ENCODE measurements around the gene OR10K1. TPM values are rescaled to one million over a fixed set of nuclear protein-coding genes. Genes with fewer than 3 reads are reported as not detected.

Gene OR10K1
- total RNA-seq, 3 donors from 2014 or later: not detected

DNA sequence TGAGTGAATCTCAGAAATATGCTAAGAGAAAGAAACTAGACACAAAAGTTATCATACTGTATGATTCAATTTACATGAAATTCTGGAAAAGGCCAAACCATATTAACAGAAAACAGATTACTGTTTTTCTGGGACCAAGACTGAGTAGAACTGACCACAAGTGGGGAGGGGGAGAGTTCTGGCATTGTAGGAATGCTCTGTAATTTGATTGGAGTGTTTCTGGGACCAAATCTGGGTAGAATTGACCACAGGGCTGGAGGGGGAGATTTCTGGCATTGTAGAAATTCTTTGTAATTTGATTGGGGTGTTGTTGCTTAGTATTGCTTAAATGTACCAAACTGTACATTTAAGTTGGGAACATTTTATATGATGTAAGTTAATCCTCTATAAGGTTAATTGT lies 3.4 kb upstream of the OR10K1 start:
- DNase-seq (no peak), ATAC-seq (no peak)
- intact Hi-C loops (cut with DNase I, micrococcal nuclease): no loop called here
- Histone ChIP-seq H3K4me3 (no peak overlapping the region), H3K9me3 (no peaks in the 10 kb centered on the region), H3K4me1 (ENCODE audit: low read depth) (no peaks in the 10 kb centered on the region), H3K36me3 (ENCODE audit: low read depth) (no peaks in the 10 kb centered on the region)
- TF ChIP-seq, protein P1, sequence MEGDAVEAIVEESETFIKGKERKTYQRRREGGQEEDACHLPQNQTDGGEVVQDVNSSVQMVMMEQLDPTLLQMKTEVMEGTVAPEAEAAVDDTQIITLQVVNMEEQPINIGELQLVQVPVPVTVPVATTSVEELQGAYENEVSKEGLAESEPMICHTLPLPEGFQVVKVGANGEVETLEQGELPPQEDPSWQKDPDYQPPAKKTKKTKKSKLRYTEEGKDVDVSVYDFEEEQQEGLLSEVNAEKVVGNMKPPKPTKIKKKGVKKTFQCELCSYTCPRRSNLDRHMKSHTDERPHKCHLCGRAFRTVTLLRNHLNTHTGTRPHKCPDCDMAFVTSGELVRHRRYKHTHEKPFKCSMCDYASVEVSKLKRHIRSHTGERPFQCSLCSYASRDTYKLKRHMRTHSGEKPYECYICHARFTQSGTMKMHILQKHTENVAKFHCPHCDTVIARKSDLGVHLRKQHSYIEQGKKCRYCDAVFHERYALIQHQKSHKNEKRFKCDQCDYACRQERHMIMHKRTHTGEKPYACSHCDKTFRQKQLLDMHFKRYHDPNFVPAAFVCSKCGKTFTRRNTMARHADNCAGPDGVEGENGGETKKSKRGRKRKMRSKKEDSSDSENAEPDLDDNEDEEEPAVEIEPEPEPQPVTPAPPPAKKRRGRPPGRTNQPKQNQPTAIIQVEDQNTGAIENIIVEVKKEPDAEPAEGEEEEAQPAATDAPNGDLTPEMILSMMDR (IDR thresholded peaks at IDR 0.05): no peak

DNA sequence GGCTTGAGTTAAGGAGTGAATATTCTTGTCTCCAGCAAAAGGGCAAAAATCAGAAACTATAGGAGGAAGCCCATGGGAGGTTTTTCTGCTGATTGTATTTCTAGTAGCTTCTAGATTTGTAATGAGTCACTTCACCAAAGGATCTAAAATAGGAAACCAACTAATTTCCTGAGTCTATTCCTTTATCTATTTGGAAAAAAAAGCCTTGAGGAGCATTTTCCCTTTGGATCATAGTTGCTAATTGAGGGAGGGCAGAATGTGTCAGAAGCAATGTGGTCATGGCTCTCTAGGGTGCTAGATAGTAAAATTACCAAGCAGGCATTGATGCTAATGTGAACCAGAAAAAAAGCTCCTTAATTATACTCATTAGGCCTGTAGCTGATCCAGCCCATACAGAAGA lies 10.3 kb downstream of the OR10K1 start, which contains the start of gene OR10R2:
Gene OR10R2 (plus strand): TSS at position 301 of the 400 bp plus-strand sequence. CDS start 106 bp downstream, outside the sequence.
- intact Hi-C loops (cut with DNase I, micrococcal nuclease): no loop called here
- H3K36me3 ChIP-seq (ENCODE audit: low read depth): no peaks in the 10 kb centered on the region
- H3K9me3 ChIP-seq: no peaks in the 10 kb centered on the region
- H3K4me3 ChIP-seq: no peak within 1 kb of the TSS
- no peaks in the 10 kb centered on the region for H3K4me1 ChIP-seq (ENCODE audit: low read depth)
- DNase-seq (no peak), ATAC-seq (no peak)
- TF ChIP-seq, protein P1 (IDR thresholded peaks at IDR 0.05): no peak

DNA sequence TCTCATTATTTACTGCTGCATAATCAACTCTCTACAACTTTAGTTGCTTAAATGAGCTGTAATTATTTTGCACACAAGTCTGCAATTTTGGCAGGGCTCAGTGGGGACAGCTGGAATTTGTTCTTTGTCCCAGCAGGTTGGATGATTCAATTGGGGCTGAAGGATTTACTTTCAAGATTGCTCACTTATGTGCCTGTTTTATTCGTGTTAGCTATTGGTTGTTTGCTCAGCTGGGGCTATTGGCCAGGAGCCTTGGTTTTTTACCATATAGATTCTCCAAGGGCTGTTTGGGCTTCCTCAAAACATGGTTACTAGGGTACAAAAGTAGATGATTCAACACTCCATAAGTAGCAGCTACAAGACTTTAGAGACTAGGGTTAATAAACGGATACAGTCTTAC lies 23.8 kb downstream of the OR10K1 start:
- H3K36me3 ChIP-seq (ENCODE audit: low read depth): no peaks in the 10 kb centered on the region
- intact Hi-C loops (cut with DNase I, micrococcal nuclease): no loop called here
- no peak for ATAC-seq
- TF ChIP-seq, protein P1 (IDR thresholded peaks at IDR 0.05): no peak
- H3K4me3 ChIP-seq: no peak overlapping the region
- H3K4me1 ChIP-seq (ENCODE audit: low read depth): no peaks in the 10 kb centered on the region
- DNase-seq: no peak
- H3K9me3 ChIP-seq: no peaks in the 10 kb centered on the region

DNA sequence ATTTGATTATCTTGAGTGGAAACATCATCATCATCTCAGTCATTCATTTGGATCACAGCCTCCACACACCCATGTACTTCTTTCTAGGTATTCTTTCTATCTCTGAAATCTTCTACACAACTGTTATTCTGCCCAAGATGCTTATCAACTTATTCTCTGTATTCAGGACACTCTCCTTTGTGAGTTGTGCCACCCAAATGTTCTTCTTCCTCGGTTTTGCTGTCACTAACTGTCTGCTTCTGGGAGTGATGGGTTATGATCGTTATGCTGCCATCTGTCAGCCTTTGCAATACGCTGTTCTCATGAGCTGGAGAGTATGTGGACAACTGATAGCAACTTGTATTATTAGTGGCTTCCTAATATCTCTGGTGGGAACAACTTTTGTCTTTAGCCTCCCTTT lies 29.7 kb downstream of the OR10K1 start:
- Histone ChIP-seq H3K9me3 (no peaks in the 10 kb centered on the region), H3K36me3 (ENCODE audit: low read depth) (no peaks in the 10 kb centered on the region), H3K4me1 (ENCODE audit: low read depth) (no peaks in the 10 kb centered on the region), H3K4me3 (no peak overlapping the region)
- ATAC-seq (no peak), DNase-seq (no peak)
- TF ChIP-seq, protein P1 (IDR thresholded peaks at IDR 0.05): no peak
- intact Hi-C loops (cut with DNase I, micrococcal nuclease): no loop called here

DNA sequence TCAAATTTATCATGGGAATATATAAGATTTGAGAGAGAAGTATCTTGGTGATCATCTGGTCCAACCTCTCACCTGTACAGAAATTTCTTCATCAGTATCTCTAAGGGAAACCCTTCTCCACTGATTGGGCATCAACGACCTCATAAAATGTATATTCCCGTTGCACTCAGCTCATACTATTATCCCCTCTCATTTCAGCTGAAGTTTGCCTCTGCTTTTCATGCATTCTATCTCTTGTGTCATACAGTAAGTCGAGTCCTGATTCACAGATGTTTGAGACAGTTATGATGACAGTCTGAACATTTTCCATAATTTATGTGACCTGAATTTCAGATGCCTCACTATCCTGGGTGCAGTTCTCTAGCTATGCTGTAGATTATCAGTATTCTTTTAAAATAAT lies 31.4 kb downstream of the OR10K1 start:
- no peak for ATAC-seq
- Histone ChIP-seq H3K4me1 (ENCODE audit: low read depth) (no peaks in the 10 kb centered on the region), H3K36me3 (ENCODE audit: low read depth) (no peaks in the 10 kb centered on the region), H3K4me3 (no peak overlapping the region), H3K9me3 (no peaks in the 10 kb centered on the region)
- TF ChIP-seq, protein P1 (IDR thresholded peaks at IDR 0.05): no peak
- intact Hi-C loops (cut with DNase I, micrococcal nuclease): no loop called here
- DNase-seq: no peak

DNA sequence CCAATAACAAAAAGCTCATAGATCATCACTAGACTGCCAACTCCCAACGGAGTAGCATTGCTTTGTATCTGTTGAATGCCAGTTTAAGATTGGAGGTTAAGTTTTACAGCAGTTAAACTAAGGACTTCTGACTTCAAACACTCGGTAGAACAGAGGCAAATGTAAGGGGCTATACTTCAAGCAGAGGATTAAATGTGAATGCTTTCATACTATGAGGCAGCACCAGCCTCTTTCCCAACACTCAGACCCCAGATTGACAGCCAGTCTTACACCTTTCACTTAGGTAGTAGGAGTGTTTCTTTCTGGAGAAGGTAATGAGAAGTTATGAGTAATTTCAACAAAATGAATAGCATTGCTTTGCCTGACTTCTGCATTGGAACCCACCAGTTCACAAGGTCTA lies 33.2 kb downstream of the OR10K1 start:
- H3K4me1 ChIP-seq (ENCODE audit: low read depth): no peaks in the 10 kb centered on the region
- H3K9me3 ChIP-seq: no peaks in the 10 kb centered on the region
- intact Hi-C loops (cut with DNase I, micrococcal nuclease): no loop called here
- ATAC-seq (no peak), DNase-seq (no peak)
- H3K4me3 ChIP-seq: no peak overlapping the region
- TF ChIP-seq, protein P1 (IDR thresholded peaks at IDR 0.05): no peak
- H3K36me3 ChIP-seq (ENCODE audit: low read depth): no peaks in the 10 kb centered on the region

Data from mucosa of descending colon (tissue), 3 donors.